ENCODE results near the gene DMBT1. TPM values are rescaled to one million over a fixed set of nuclear protein-coding genes. Genes with fewer than 3 reads are reported as not detected.

Gene DMBT1
- total RNA-seq, 1 experiment from 2014 or later: 0.13 TPM

DNA sequence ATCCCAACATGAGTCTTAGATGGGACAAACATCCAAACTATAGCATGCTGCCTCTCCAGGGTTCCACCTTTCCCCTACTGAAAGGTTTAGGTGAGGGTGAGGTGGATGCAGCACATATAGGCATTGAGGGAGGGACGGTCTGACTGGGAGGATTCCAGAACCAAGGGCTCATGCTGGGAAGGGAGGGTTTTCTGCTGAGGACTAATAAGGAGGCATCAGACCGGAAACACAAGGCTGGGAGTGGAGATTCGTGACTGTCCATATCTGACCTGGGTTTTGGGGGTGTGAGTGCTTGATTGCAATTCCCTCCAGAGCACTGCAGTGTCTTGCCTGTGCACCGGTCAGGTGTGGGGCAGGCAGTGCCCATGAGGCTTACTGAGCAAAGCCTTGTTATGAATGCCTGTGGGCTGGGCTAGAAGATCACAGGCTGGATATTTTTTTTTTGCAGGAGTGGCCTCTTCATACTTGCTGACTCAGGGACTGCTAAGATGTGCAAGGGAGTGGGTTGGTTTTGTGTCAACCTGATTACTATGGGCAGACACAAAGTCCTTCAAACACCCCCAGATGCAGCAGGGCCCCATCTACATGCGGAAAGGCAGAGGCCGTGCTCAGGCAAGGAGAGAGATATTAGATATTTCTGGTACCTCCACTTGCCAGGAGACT lies 26.7 kb downstream of the DMBT1 start:
- no peak overlapping the region for H3K27ac Mint-ChIP-seq
- H3K36me3 Mint-ChIP-seq: no peaks in the 10 kb centered on the region
- CTCF ChIA-PET: no interaction called here
- no peak overlapping the region for H3K4me3 Mint-ChIP-seq
- POLR2A ChIA-PET: no interaction called here
- H3K4me1 Mint-ChIP-seq: no peaks in the 10 kb centered on the region
- ATAC-seq (no peak), DNase-seq (ENCODE audit: low spot score) (no peak)
- H3K27me3 Mint-ChIP-seq (ENCODE audit: low read depth): 0 out of 2 replicates have a peak, but pooled peaks cover 3% of the 10 kb centered on the region
- peaks cover 35% of the 10 kb centered on the region for H3K9me3 Mint-ChIP-seq
- TF ChIP-seq EMX1 (CRISPR knock-in tag; IDR thresholded peaks at IDR 0.05): no peak
- no peak for TF ChIP-seq NR3C1 (CRISPR knock-in tag; conservative IDR thresholded peaks at IDR 0.05; ENCODE audit: low read depth)
- TF ChIP-seq GTF2I (CRISPR knock-in tag; conservative IDR thresholded peaks at IDR 0.05): no peak
- TF ChIP-seq, protein P1, sequence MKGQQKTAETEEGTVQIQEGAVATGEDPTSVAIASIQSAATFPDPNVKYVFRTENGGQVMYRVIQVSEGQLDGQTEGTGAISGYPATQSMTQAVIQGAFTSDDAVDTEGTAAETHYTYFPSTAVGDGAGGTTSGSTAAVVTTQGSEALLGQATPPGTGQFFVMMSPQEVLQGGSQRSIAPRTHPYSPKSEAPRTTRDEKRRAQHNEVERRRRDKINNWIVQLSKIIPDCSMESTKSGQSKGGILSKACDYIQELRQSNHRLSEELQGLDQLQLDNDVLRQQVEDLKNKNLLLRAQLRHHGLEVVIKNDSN (CRISPR knock-in tag; IDR thresholded peaks at IDR 0.05): no peak
- TF ChIP-seq ZNF219 (CRISPR knock-in tag; IDR thresholded peaks at IDR 0.05; ENCODE audit: borderline replicate concordance): no peak
- TF ChIP-seq SMAD4 (CRISPR knock-in tag; IDR thresholded peaks at IDR 0.05): no peak
- TF ChIP-seq, protein P2, sequence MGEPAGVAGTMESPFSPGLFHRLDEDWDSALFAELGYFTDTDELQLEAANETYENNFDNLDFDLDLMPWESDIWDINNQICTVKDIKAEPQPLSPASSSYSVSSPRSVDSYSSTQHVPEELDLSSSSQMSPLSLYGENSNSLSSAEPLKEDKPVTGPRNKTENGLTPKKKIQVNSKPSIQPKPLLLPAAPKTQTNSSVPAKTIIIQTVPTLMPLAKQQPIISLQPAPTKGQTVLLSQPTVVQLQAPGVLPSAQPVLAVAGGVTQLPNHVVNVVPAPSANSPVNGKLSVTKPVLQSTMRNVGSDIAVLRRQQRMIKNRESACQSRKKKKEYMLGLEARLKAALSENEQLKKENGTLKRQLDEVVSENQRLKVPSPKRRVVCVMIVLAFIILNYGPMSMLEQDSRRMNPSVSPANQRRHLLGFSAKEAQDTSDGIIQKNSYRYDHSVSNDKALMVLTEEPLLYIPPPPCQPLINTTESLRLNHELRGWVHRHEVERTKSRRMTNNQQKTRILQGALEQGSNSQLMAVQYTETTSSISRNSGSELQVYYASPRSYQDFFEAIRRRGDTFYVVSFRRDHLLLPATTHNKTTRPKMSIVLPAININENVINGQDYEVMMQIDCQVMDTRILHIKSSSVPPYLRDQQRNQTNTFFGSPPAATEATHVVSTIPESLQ (CRISPR knock-in tag; IDR thresholded peaks at IDR 0.05): no peak
- no peak for TF ChIP-seq MAX (CRISPR knock-in tag; IDR thresholded peaks at IDR 0.05)
- TF ChIP-seq, protein P3, sequence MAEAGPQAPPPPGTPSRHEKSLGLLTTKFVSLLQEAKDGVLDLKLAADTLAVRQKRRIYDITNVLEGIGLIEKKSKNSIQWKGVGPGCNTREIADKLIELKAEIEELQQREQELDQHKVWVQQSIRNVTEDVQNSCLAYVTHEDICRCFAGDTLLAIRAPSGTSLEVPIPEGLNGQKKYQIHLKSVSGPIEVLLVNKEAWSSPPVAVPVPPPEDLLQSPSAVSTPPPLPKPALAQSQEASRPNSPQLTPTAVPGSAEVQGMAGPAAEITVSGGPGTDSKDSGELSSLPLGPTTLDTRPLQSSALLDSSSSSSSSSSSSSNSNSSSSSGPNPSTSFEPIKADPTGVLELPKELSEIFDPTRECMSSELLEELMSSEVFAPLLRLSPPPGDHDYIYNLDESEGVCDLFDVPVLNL (CRISPR knock-in tag; IDR thresholded peaks at IDR 0.05; ENCODE audit: borderline replicate concordance, low read depth): no peak
- TF ChIP-seq, protein P4, sequence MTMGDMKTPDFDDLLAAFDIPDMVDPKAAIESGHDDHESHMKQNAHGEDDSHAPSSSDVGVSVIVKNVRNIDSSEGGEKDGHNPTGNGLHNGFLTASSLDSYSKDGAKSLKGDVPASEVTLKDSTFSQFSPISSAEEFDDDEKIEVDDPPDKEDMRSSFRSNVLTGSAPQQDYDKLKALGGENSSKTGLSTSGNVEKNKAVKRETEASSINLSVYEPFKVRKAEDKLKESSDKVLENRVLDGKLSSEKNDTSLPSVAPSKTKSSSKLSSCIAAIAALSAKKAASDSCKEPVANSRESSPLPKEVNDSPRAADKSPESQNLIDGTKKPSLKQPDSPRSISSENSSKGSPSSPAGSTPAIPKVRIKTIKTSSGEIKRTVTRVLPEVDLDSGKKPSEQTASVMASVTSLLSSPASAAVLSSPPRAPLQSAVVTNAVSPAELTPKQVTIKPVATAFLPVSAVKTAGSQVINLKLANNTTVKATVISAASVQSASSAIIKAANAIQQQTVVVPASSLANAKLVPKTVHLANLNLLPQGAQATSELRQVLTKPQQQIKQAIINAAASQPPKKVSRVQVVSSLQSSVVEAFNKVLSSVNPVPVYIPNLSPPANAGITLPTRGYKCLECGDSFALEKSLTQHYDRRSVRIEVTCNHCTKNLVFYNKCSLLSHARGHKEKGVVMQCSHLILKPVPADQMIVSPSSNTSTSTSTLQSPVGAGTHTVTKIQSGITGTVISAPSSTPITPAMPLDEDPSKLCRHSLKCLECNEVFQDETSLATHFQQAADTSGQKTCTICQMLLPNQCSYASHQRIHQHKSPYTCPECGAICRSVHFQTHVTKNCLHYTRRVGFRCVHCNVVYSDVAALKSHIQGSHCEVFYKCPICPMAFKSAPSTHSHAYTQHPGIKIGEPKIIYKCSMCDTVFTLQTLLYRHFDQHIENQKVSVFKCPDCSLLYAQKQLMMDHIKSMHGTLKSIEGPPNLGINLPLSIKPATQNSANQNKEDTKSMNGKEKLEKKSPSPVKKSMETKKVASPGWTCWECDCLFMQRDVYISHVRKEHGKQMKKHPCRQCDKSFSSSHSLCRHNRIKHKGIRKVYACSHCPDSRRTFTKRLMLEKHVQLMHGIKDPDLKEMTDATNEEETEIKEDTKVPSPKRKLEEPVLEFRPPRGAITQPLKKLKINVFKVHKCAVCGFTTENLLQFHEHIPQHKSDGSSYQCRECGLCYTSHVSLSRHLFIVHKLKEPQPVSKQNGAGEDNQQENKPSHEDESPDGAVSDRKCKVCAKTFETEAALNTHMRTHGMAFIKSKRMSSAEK (CRISPR knock-in tag; IDR thresholded peaks at IDR 0.05; ENCODE audit: borderline replicate concordance): no peak
- TF ChIP-seq FOXK1 (CRISPR knock-in tag; IDR thresholded peaks at IDR 0.05): no peak
- TF ChIP-seq HMGXB4 (CRISPR knock-in tag; IDR thresholded peaks at IDR 0.05): no peak
- no peak for TF ChIP-seq NFYB (CRISPR knock-in tag; conservative IDR thresholded peaks at IDR 0.05; ENCODE audit: low read depth)

DNA sequence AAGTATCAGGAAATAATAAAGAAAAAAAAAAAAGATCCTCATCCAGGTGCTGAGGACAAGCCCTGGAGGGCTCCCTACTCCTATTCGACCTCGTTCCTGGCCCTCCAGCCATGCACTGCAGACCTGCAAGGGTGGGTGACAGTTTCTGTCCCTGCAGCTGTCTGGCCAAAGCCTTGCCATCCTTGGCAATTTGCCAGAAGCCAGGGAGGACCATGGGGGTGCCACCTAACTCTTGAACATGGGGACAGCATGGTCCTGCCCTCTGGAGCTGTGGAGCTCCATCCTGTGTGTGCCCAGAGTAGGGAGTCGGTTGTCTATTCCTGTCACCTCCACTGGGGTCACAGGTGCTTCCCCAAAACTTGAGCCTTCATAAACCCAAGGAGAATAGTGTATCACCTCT lies 27.8 kb downstream of the DMBT1 start:
- ChIA-PET POLR2A (no interaction called here), CTCF (no interaction called here)
- Mint-ChIP-seq H3K4me1 (no peaks in the 10 kb centered on the region), H3K27ac (no peak overlapping the region), H3K36me3 (no peaks in the 10 kb centered on the region), H3K9me3 (peaks cover 39% of the 10 kb centered on the region), H3K4me3 (no peak overlapping the region), H3K27me3 (ENCODE audit: low read depth) (0 out of 2 replicates have a peak, but pooled peaks cover 3% of the 10 kb centered on the region)
- DNase-seq (ENCODE audit: low spot score): no peak
- no peak for ATAC-seq
- no peak for TF ChIP-seq ERG (CRISPR knock-in tag; IDR thresholded peaks at IDR 0.05)
